MM.1S (cell line): ENCODE data around the gene SLC4A1AP.

Experiments used
- DNase-seq: peaks from one replicate; pipeline ENCODE4 v3.0.0-alpha.2; 2015
- H2AFZ ChIP-seq: fragments of 300-600 bp; sonication (generic); 2 replicates; pipeline ENCODE4 v1.6.0; 2016; ENCODE audit warnings: antibody characterized with exemption, low read length
- H3F3A ChIP-seq: fragments of 300-600 bp; sonication (generic); 2 replicates; pipeline ENCODE4 v1.6.1; 2016; ENCODE audit warnings: mild to moderate bottlenecking, antibody characterized with exemption, low read length, moderate library complexity, mixed read lengths; ENCODE audit not compliant: insufficient read depth
- H3K27ac ChIP-seq: fragments of 300-600 bp; sonication (generic); 2 replicates; pipeline ENCODE4 v1.5.1; 2016; ENCODE audit warnings: mild to moderate bottlenecking, low read length
- H3K27me3 ChIP-seq: fragments of 300-600 bp; sonication (generic); replicated peaks from 2 replicates; pipeline ENCODE4 v1.6.0; 2016; ENCODE audit warnings: low read length; ENCODE audit not compliant: insufficient read depth
- H3K36me3 ChIP-seq: fragments of 300-600 bp; sonication (generic); replicated peaks from 2 replicates; pipeline ENCODE4 v1.6.1; 2016; ENCODE audit warnings: mild to moderate bottlenecking, low read length, mixed read lengths; ENCODE audit not compliant: insufficient read depth
- H3K4me1 ChIP-seq: fragments of 300-600 bp; sonication (generic); 2 replicates; pipeline ENCODE4 v1.6.1; 2016; ENCODE audit warnings: low read length, mixed read lengths
- H3K4me2 ChIP-seq: fragments of 300-600 bp; sonication (generic); 2 replicates; pipeline ENCODE4 v1.6.0; 2016; ENCODE audit warnings: low read depth, low read length
- H3K4me3 ChIP-seq: fragments of 300-600 bp; sonication (generic); 2 replicates; pipeline ENCODE4 v1.5.1; 2016; ENCODE audit warnings: low read length, mixed read lengths
- H3K79me2 ChIP-seq: fragments of 300-600 bp; sonication (generic); 2 replicates; pipeline ENCODE4 v1.6.1; 2016; ENCODE audit warnings: mixed run types, low read length, mixed read lengths
- H3K9ac ChIP-seq: fragments of 300-600 bp; sonication (generic); 2 replicates; pipeline ENCODE4 v1.6.1; 2016; ENCODE audit warnings: low read length, mixed read lengths
- H3K9me2 ChIP-seq: fragments of 300-600 bp; sonication (generic); replicated peaks from 2 replicates; pipeline ENCODE4 v1.6.1; 2016; ENCODE audit warnings: mild to moderate bottlenecking, low read length, mixed read lengths; ENCODE audit not compliant: insufficient read depth
- H3K9me3 ChIP-seq: fragments of 300-600 bp; sonication (generic); replicated peaks from 2 replicates; pipeline ENCODE4 v1.6.1; 2016; ENCODE audit warnings: mild to moderate bottlenecking, low read length, mixed read lengths; ENCODE audit not compliant: insufficient read depth
- H4K20me1 ChIP-seq: fragments of 300-600 bp; sonication (generic); 2 replicates; pipeline ENCODE4 v1.6.1; 2016; ENCODE audit warnings: mild to moderate bottlenecking, low read length, moderate library complexity, mixed read lengths; ENCODE audit not compliant: insufficient read depth
- CTCF ChIP-seq: fragments of 300-600 bp; sonication (generic); IDR thresholded peaks from 2 replicates; pipeline ENCODE4 v1.5.1; 2016; ENCODE audit warnings: antibody characterized with exemption, low read length, mixed read lengths
- EZH2 ChIP-seq: fragments of 300-600 bp; sonication (generic); optimal IDR thresholded peaks from 2 replicates; pipeline ENCODE3; 2017; ENCODE audit warnings: low read depth, mild to moderate bottlenecking, antibody characterized with exemption, low read length, mixed read lengths
- EZH2phosphoT487 ChIP-seq: fragments of 300-600 bp; sonication (generic); IDR thresholded peaks from 2 replicates; pipeline ENCODE4 v1.6.1; 2018; ENCODE audit warnings: antibody characterized with exemption, low read length

Gene SLC4A1AP

GRCh38 chr2:27738349-27739057 lies 74.8 kb downstream of the SLC4A1AP start:
- no peaks in the 10 kb centered on the region for H3K79me2 ChIP-seq
- no peaks in the 10 kb centered on the region for H3K4me1 ChIP-seq
- H3K9me2 ChIP-seq = no peaks in the 10 kb centered on the region
- no peak for DNase-seq
- H3K27me3 ChIP-seq = no peaks in the 10 kb centered on the region
- no peaks in the 10 kb centered on the region for H3F3A ChIP-seq
- no peak for TF ChIP-seq EZH2
- no peak for TF ChIP-seq CTCF
- no peak for TF ChIP-seq EZH2phosphoT487
- H3K36me3 ChIP-seq = no peaks in the 10 kb centered on the region
- no peaks in the 10 kb centered on the region for H3K9me3 ChIP-seq
- no peak overlapping the region for H3K4me3 ChIP-seq
- H3K27ac ChIP-seq = no peak overlapping the region
- no peak overlapping the region for H2AFZ ChIP-seq
- H3K9ac ChIP-seq = no peak overlapping the region
- no peak overlapping the region for H3K4me2 ChIP-seq
- no peaks in the 10 kb centered on the region for H4K20me1 ChIP-seq

GRCh38 chr2:27739058-27739373 lies 75.3 kb downstream of the SLC4A1AP start:
- Histone ChIP-seq H3F3A (no peaks in the 10 kb centered on the region), H3K4me1 (no peaks in the 10 kb centered on the region), H3K9me2 (no peaks in the 10 kb centered on the region), H3K79me2 (no peaks in the 10 kb centered on the region), H3K27me3 (no peaks in the 10 kb centered on the region), H3K27ac (no peak overlapping the region), H3K36me3 (no peaks in the 10 kb centered on the region), H4K20me1 (no peaks in the 10 kb centered on the region), H3K4me2 (no peak overlapping the region), H3K9ac (no peak overlapping the region), H2AFZ (no peak overlapping the region), H3K9me3 (no peaks in the 10 kb centered on the region), H3K4me3 (no peak overlapping the region)
- TF ChIP-seq CTCF (no peak), EZH2 (no peak), EZH2phosphoT487 (no peak)
- no peak for DNase-seq

GRCh38 chr2:27741673-27742072 lies 78.0 kb downstream of the SLC4A1AP start:
- TF ChIP-seq EZH2phosphoT487 = no peak
- TF ChIP-seq CTCF = no peak
- TF ChIP-seq EZH2 = no peak
- H3K4me3 ChIP-seq = no peak overlapping the region
- no peak for DNase-seq

More at GRCh38 chr2:27741673-27742072, 78.0 kb downstream of the SLC4A1AP start:
- no peaks in the 10 kb centered on the region for H3K27me3 ChIP-seq
- H3K27ac ChIP-seq = no peak overlapping the region
- no peaks in the 10 kb centered on the region for H3F3A ChIP-seq
- H4K20me1 ChIP-seq = no peaks in the 10 kb centered on the region
- H3K9me2 ChIP-seq = no peaks in the 10 kb centered on the region
- H3K36me3 ChIP-seq = no peaks in the 10 kb centered on the region
- no peak overlapping the region for H3K4me2 ChIP-seq
- H3K4me1 ChIP-seq = no peaks in the 10 kb centered on the region
- H2AFZ ChIP-seq = no peak overlapping the region
- no peaks in the 10 kb centered on the region for H3K79me2 ChIP-seq
- H3K9me3 ChIP-seq = no peaks in the 10 kb centered on the region
- H3K9ac ChIP-seq = no peak overlapping the region
